ENCODE results near the gene RAPGEF6. TPM values are rescaled to one million over a fixed set of nuclear protein-coding genes. Genes with fewer than 3 reads are reported as not detected.

RAPGEF6 gene
- total RNA-seq, 2 donors from 2014 or later, result 19.2 to 24.0 TPM

GRCh38 chr5:131524431-131524830 is 110.6 kb downstream of the RAPGEF6 start:
- H3K4me1 Mint-ChIP-seq, result peaks cover 14% of the 10 kb centered on the region
- 94% methylated on average over 4 of the region's 4 CpGs; no CpG with 5 or more reads in 1 of the 2 experiments for WGBS, 2 experiments (ENCODE audit: insufficient coverage in 1 of 2, insufficient read length in 1 of 2)

GRCh38 chr5:131523500-131524185 is 111.4 kb downstream of the RAPGEF6 start:
- Histone ChIP-seq H3K4me1 (ENCODE audit: control insufficient read depth, insufficient read depth, low read length) (no peaks in the 10 kb centered on the region), H3K4me3 (ENCODE audit: low read length) (no peak overlapping the region), H3K27ac (ENCODE audit: low read depth, low read length) (no peak overlapping the region), H3K36me3 (ENCODE audit: control insufficient read depth, insufficient read depth, low read length) (peaks cover 14% of the 10 kb centered on the region), H3K9ac (ENCODE audit: extremely low read depth, low read length, poor library complexity, severe bottlenecking) (no peak overlapping the region), H3K9me3 (ENCODE audit: control insufficient read depth, low read length) (no peaks in the 10 kb centered on the region), H3K27me3 (ENCODE audit: control insufficient read depth, insufficient read depth, low read length, poor library complexity, severe bottlenecking) (no peaks in the 10 kb centered on the region)
- no peak overlapping the region for H3K4me3 Mint-ChIP-seq
- peaks cover 12% of the 10 kb centered on the region for H3K4me1 Mint-ChIP-seq
- H3K9me3 Mint-ChIP-seq, result no peaks in the 10 kb centered on the region
- no peaks in the 10 kb centered on the region for H3K36me3 Mint-ChIP-seq (ENCODE audit: low read depth)
- no peak for TF ChIP-seq CTCF (conservative IDR thresholded peaks at IDR 0.05)
- H3K27me3 Mint-ChIP-seq (ENCODE audit: insufficient read depth), result no peaks in the 10 kb centered on the region
- DNase-seq, result no peak
- H3K27ac Mint-ChIP-seq, result no peak overlapping the region

More at GRCh38 chr5:131524431-131524830, 110.6 kb downstream of the RAPGEF6 start:
- no peak for TF ChIP-seq CTCF (conservative IDR thresholded peaks at IDR 0.05)
- Histone ChIP-seq H3K4me1 (ENCODE audit: control insufficient read depth, insufficient read depth, low read length) (no peaks in the 10 kb centered on the region), H3K36me3 (ENCODE audit: control insufficient read depth, insufficient read depth, low read length) (peaks cover 12% of the 10 kb centered on the region), H3K9me3 (ENCODE audit: control insufficient read depth, low read length) (no peaks in the 10 kb centered on the region), H3K9ac (ENCODE audit: extremely low read depth, low read length, poor library complexity, severe bottlenecking) (no peak overlapping the region), H3K27me3 (ENCODE audit: control insufficient read depth, insufficient read depth, low read length, poor library complexity, severe bottlenecking) (no peaks in the 10 kb centered on the region), H3K4me3 (ENCODE audit: low read length) (no peak overlapping the region), H3K27ac (ENCODE audit: low read depth, low read length) (no peak overlapping the region)
- H3K4me3 Mint-ChIP-seq, result no peak overlapping the region
- H3K27ac Mint-ChIP-seq, result no peak overlapping the region
- H3K9me3 Mint-ChIP-seq, result no peaks in the 10 kb centered on the region
- DNase-seq, result no peak
- no peaks in the 10 kb centered on the region for H3K36me3 Mint-ChIP-seq (ENCODE audit: low read depth)
- H3K27me3 Mint-ChIP-seq (ENCODE audit: insufficient read depth), result no peaks in the 10 kb centered on the region

GRCh38 chr5:131521252-131521651 is 113.8 kb downstream of the RAPGEF6 start:
- H3K27me3 ChIP-seq (ENCODE audit: control insufficient read depth, insufficient read depth, low read length, poor library complexity, severe bottlenecking), result no peaks in the 10 kb centered on the region
- H3K4me1 Mint-ChIP-seq, result peaks cover 10% of the 10 kb centered on the region
- H3K36me3 Mint-ChIP-seq (ENCODE audit: low read depth), result no peaks in the 10 kb centered on the region
- H3K27ac ChIP-seq (ENCODE audit: low read depth, low read length), result no peak overlapping the region
- no peaks in the 10 kb centered on the region for H3K4me1 ChIP-seq (ENCODE audit: control insufficient read depth, insufficient read depth, low read length)
- H3K4me3 Mint-ChIP-seq, result no peak overlapping the region
- H3K36me3 ChIP-seq (ENCODE audit: control insufficient read depth, insufficient read depth, low read length), result peaks cover 14% of the 10 kb centered on the region
- no peaks in the 10 kb centered on the region for H3K27me3 Mint-ChIP-seq (ENCODE audit: insufficient read depth)
- H3K9me3 Mint-ChIP-seq, result no peaks in the 10 kb centered on the region
- no peak for TF ChIP-seq CTCF (conservative IDR thresholded peaks at IDR 0.05)
- H3K4me3 ChIP-seq (ENCODE audit: low read length), result no peak overlapping the region
- H3K9ac ChIP-seq (ENCODE audit: extremely low read depth, low read length, poor library complexity, severe bottlenecking), result no peak overlapping the region
- H3K27ac Mint-ChIP-seq, result no peak overlapping the region
- no peaks in the 10 kb centered on the region for H3K9me3 ChIP-seq (ENCODE audit: control insufficient read depth, low read length)
- 92 to 100% methylated on average over 2 to 4 of the region's 4 CpGs for WGBS, 2 experiments (ENCODE audit: insufficient coverage in 1 of 2, insufficient read length in 1 of 2)
- DNase-seq, result no peak

Measured in endodermal cell (in vitro differentiated cells).